Activated CD4-positive, alpha-beta T cell treated with anti-CD3 and anti-CD28 coated beads for 36 hours (primary cell): ENCODE results near the gene A4GNT. TPM values are rescaled to one million over a fixed set of nuclear protein-coding genes. Genes with fewer than 3 reads are reported as not detected.
"Not testable (repeated sequence)": the region's sequence is repeated elsewhere in the genome, so short reads cannot be mapped to it uniquely, and the experiment has no call there.

Experiments
- ATAC-seq: fragments of 200-7000 bp; cut with Tn5 transposase; one replicate; pipeline ENCODE4 v1.10.0; 2021; ENCODE audit warnings: mild to moderate bottlenecking, moderate library complexity
- CTCF ChIA-PET: fragments of 350-600 bp; sonication (Branson Sonifier 250); formaldehyde crosslinking; loops from one replicate; lab custom pipeline; 2021; ENCODE audit warnings: antibody characterized with exemption; lab: Charles Lee
- POLR2A ChIA-PET: fragments of 350-600 bp; sonication (Branson Sonifier 250); formaldehyde crosslinking; loops from one replicate; lab custom pipeline; 2021; ENCODE audit warnings: antibody characterized with exemption, inconsistent platforms; lab: Charles Lee
- DNase-seq: peaks from one replicate; pipeline ENCODE4 v3.0.0-alpha.2; 2020
- H3K27ac Mint-ChIP-seq: one replicate; pipeline ENCODE4 v1.8.0; 2021; ENCODE audit warnings: mixed read lengths
- H3K27me3 Mint-ChIP-seq: one replicate; pipeline ENCODE4 v1.8.0; 2021; ENCODE audit warnings: mixed read lengths
- H3K36me3 Mint-ChIP-seq: one replicate; pipeline ENCODE4 v1.8.0; 2021; ENCODE audit warnings: low read depth, mixed read lengths
- H3K4me1 Mint-ChIP-seq: one replicate; pipeline ENCODE4 v1.8.0; 2021; ENCODE audit warnings: mixed read lengths
- H3K4me3 Mint-ChIP-seq: one replicate; pipeline ENCODE4 v1.8.0; 2021; ENCODE audit warnings: mild to moderate bottlenecking, moderate library complexity, mixed read lengths
- H3K9me3 Mint-ChIP-seq: one replicate; pipeline ENCODE4 v1.8.0; 2021; ENCODE audit warnings: low read depth, mixed read lengths
- intact Hi-C, 2 experiments: fragments of 100-400 bp; cut with DNase I in 1 of 2; cut with micrococcal nuclease in 1 of 2; formaldehyde crosslinking; loops; one replicate each; pipeline versions ENCODE4 v1.14.2 to v1.15.1; 2022 to 2024; cut with DNase I, micrococcal nuclease
- total RNA-seq, 2 experiments: library from RNA; stranded (reverse); gene quantifications; one replicate each; pipeline ENCODE4 v1.2.3, GENCODE V29; 2021

Gene A4GNT
- total RNA-seq, 2 experiments from 2014 or later, result not detected

DNA sequence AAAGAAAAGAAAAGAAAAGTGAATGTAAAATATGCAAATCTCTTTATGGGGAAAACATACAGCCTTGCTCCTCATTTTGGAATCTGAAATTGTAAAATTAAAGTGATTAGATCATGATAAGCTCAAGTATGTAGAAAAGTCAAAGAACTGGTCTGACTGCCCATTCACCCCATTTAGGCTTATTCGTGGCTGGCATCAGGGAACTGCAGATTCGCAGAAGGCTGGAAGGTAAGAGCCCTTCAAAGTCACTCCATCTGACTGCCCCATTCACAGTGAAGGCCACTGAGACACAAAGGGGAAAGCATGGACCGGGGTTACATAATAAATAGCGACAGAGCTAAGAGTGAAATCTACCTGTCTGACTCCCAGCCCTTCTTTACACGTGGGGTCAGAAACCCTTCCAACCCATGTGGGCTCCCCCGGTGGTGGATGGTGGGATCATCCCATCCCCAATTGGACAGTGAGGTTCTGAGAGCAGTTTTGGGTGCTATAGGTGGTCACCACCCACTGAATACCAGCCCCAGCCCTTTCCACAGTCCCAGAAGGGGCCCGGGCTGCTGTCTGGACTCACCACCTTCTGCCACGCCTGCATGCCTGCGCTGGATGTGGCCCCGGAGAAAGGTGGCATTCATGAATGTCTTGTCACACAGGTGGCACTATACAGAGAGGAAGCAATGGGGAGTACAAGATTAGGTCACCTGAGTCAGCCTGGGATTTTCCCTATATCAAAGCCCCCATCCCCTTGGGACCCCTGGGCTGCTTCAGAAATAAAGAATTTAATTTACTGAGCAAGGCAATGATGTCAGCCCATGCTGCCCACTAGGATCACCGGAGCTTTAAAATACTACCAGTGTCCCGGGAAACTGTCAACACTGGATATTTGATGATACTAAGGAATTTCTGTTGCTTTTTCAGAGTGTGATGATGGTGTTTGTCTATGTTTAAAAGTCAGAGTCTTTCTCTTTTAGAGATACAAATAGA, 34.7 kb downstream of the A4GNT start:
- Mint-ChIP-seq H3K4me3 (no peak overlapping the region), H3K27ac (no peak overlapping the region), H3K9me3 (no peaks in the 10 kb centered on the region), H3K4me1 (no peaks in the 10 kb centered on the region), H3K36me3 (no peaks in the 10 kb centered on the region), H3K27me3 (peaks cover 2% of the 10 kb centered on the region)
- ChIA-PET CTCF (interaction anchor here (0.5 to 1.0 kb wide), 5 partner anchors 11 to 531 kb away, joined by 3 to 5 read pairs (median 3); partner anchors contain the start of gene ARMC8), POLR2A (interaction anchor here (0.7 kb wide), 1 partner anchor 9 kb away, joined by 3 read pairs; no protein-coding TSS in a partner anchor)
- DNase-seq (no peak), ATAC-seq (no peak)
- intact Hi-C loops, result no loop called here

GRCh38 chr3:138093721-138094120, 38.5 kb downstream of the A4GNT start:
- ChIA-PET CTCF (interaction anchor here (0.8 to 2.5 kb wide), 5 partner anchors 10 to 29 kb away, joined by 3 to 9 read pairs (median 3); no protein-coding TSS in a partner anchor), POLR2A (interaction anchor here (0.7 kb wide), 1 partner anchor 14 kb away, joined by 3 read pairs; no protein-coding TSS in a partner anchor)
- H3K27ac Mint-ChIP-seq, result no peak overlapping the region
- DNase-seq, result no peak
- no peaks in the 10 kb centered on the region for H3K36me3 Mint-ChIP-seq
- ATAC-seq, result no peak
- no peaks in the 10 kb centered on the region for H3K4me1 Mint-ChIP-seq
- H3K9me3 Mint-ChIP-seq, result no peaks in the 10 kb centered on the region
- H3K4me3 Mint-ChIP-seq, result no peak overlapping the region
- intact Hi-C loops, result no loop called here
- peaks cover 3% of the 10 kb centered on the region for H3K27me3 Mint-ChIP-seq

- ChIA-PET POLR2A (no interaction called here), CTCF (interaction anchor here (0.8 to 1.1 kb wide), 3 partner anchors 20 to 27 kb away, joined by 3 read pairs; no protein-coding TSS in a partner anchor)
- ATAC-seq (no peak), DNase-seq (no peak)
- Mint-ChIP-seq H3K27ac (no peak overlapping the region), H3K9me3 (no peaks in the 10 kb centered on the region), H3K36me3 (no peaks in the 10 kb centered on the region), H3K4me3 (no peak overlapping the region), H3K27me3 (peaks cover 3% of the 10 kb centered on the region), H3K4me1 (no peaks in the 10 kb centered on the region)
- intact Hi-C loops, result no loop called here
Observed at GRCh38 chr3:138092023-138092422, 40.2 kb downstream of the A4GNT start.

DNA sequence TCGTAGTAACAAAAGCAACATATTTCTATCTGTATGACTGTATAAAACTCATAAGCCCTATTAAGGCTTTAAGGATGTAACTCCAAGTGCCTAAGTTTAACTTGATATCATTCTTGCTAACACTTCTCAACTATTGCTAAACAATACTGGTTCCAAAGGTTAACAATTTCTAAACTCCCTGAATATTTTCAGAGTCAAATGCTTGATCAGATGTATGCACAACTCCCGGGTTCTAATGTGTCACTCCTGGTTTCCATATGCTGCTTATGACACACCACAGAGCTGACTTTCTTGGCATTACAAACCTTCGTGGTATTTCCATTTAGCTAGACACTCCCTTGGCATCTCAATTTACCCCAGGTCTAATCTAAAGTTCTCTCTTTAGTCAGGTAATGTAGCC, 43.1 kb downstream of the A4GNT start:
- no peaks in the 10 kb centered on the region for H3K36me3 Mint-ChIP-seq
- intact Hi-C loops, result no loop called here
- H3K4me1 Mint-ChIP-seq, result peaks cover 2% of the 10 kb centered on the region
- DNase-seq (no peak), ATAC-seq (peak; percentile 36)
- no peak overlapping the region for H3K27ac Mint-ChIP-seq
- peaks cover 4% of the 10 kb centered on the region for H3K27me3 Mint-ChIP-seq
- ChIA-PET POLR2A (no interaction called here), CTCF (interaction anchor here (1.6 kb wide), 1 partner anchor 36 kb away, joined by 4 read pairs; no protein-coding TSS in a partner anchor)
- no peak overlapping the region for H3K4me3 Mint-ChIP-seq
- no peaks in the 10 kb centered on the region for H3K9me3 Mint-ChIP-seq

GRCh38 chr3:138085745-138086144, 46.4 kb downstream of the A4GNT start:
- H3K4me3 Mint-ChIP-seq, H3K27ac Mint-ChIP-seq, H3K27me3 Mint-ChIP-seq, DNase-seq, H3K9me3 Mint-ChIP-seq, H3K36me3 Mint-ChIP-seq, POLR2A ChIA-PET, ATAC-seq, CTCF ChIA-PET, intact Hi-C loops: not testable (repeated sequence)
- H3K4me1 Mint-ChIP-seq, result peaks cover 25% of the 10 kb centered on the region

DNA sequence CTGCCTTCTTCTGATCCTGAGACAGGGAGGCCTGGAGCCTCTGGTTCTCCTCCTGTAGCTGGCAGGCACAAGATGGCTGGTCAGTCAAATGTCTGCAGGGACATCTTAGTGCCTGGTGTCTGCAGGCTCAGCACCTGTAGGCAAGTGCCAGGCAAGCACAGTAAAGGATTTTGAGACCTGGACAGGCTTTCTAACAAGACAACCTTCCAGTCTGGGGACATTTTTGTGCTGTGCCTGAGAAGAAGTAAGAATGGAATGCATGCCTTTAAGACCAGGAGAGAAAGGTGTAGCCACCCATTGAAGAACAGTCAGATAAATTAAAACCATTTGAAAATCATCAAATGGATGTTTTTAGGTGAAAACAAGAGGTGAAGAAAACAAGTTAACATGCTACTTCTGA, 48.0 kb downstream of the A4GNT start:
- peaks cover 29% of the 10 kb centered on the region for H3K4me1 Mint-ChIP-seq
- no peak overlapping the region for H3K27ac Mint-ChIP-seq
- ChIA-PET CTCF (interaction anchor here (3.5 kb wide), 1 partner anchor 10 kb away, joined by 9 read pairs; no protein-coding TSS in a partner anchor), POLR2A (no interaction called here)
- ATAC-seq (no peak), DNase-seq (no peak)
- H3K36me3 Mint-ChIP-seq, result no peaks in the 10 kb centered on the region
- intact Hi-C loops, result loop anchor here in 1 of 2 experiments (5.0 kb wide), 1 partner anchor 88 kb away; the partner anchor contains the start of gene DBR1
- H3K27me3 Mint-ChIP-seq, result peaks cover 4% of the 10 kb centered on the region
- H3K9me3 Mint-ChIP-seq, result no peaks in the 10 kb centered on the region
- H3K4me3 Mint-ChIP-seq, result no peak overlapping the region

- no peak overlapping the region for H3K4me3 Mint-ChIP-seq
- POLR2A ChIA-PET, result interaction anchor here (0.6 to 0.7 kb wide), 2 partner anchors 8 to 973 kb away, joined by 3 read pairs; no protein-coding TSS in a partner anchor
- intact Hi-C loops, result loop anchor here (1.0 to 5.0 kb wide), 3 partner anchors 16 to 89 kb away; partner anchors contain the start of gene DBR1 (in 1 of the 2)
Observed at GRCh38 chr3:138082992-138083386, 49.2 kb downstream of the A4GNT start.

DNA sequence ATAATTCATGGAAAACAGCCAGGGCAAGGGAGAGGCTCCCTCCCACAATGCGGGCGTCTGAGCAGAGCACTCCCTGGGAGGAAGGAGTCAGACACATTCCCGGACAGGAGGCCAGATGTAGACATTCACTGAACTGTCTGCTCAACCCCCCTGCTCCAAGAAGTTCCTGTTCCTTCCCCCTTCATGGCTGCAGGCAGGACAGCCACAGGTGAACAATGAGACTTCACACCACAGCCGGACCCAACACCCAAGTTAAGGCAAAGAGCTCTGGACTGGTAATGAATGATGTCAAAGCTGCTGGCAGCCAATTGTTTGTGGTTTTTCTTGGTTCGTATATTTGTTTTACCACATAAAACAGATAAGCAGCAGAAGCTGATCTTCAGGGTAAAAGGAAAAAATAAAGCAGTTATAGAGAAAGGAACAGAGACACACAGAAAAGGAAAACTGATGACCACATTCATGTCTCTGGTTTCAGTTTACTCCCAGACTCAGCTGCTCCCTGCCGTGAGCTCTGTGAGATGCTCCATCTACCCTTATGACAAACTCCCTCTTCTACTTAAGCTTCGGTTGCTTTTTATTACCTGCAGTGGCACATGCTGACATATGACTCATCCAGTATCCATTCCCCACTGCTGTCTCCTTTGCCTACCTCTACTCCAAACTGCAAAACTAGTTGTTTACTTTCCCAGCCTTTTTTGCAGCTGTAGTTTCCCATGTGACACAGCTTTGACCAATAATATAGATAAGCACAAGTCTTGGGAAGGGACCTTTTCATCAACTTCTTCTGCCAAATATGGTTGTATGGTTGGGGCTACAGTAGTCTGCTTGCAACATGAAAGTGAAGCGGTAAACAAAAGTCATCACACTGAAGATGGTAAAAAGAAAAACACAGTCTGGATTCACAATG, 49.9 kb downstream of the A4GNT start:
- peaks cover 36% of the 10 kb centered on the region for H3K4me1 Mint-ChIP-seq

More at GRCh38 chr3:138082992-138083386, 49.2 kb downstream of the A4GNT start:
- Mint-ChIP-seq H3K9me3 (no peaks in the 10 kb centered on the region), H3K4me1 (peaks cover 36% of the 10 kb centered on the region), H3K27ac (no peak overlapping the region), H3K36me3 (no peaks in the 10 kb centered on the region), H3K27me3 (peaks cover 4% of the 10 kb centered on the region)
- CTCF ChIA-PET, result interaction anchor here (0.8 to 3.5 kb wide), 7 partner anchors 11 to 353 kb away, joined by 3 to 15 read pairs (median 3); no protein-coding TSS in a partner anchor
- ATAC-seq (peak; percentile 0), DNase-seq (no peak)

GRCh38 chr3:138081371-138082084, 50.7 kb downstream of the A4GNT start:
- H3K27me3 Mint-ChIP-seq, result peaks cover 4% of the 10 kb centered on the region
- ChIA-PET CTCF (interaction anchor here (0.6 to 3.5 kb wide), 6 partner anchors 12 to 527 kb away, joined by 3 to 15 read pairs (median 6); partner anchors contain the start of gene FAIM), POLR2A (interaction anchor here (0.6 kb wide), 1 partner anchor 24 kb away, joined by 3 read pairs; no protein-coding TSS in a partner anchor)
- DNase-seq, result no peak
- peaks cover 36% of the 10 kb centered on the region for H3K4me1 Mint-ChIP-seq
- intact Hi-C loops, result loop anchor here (1.0 to 5.0 kb wide), 3 partner anchors 15 to 91 kb away; partner anchors contain the start of gene DBR1 (in 1 of the 2)
- no peak overlapping the region for H3K4me3 Mint-ChIP-seq
- H3K27ac Mint-ChIP-seq, result no peak overlapping the region
- ATAC-seq, result no peak
- no peaks in the 10 kb centered on the region for H3K36me3 Mint-ChIP-seq
- H3K9me3 Mint-ChIP-seq, result no peaks in the 10 kb centered on the region

More for the DNA sequence above, 49.9 kb downstream of the A4GNT start:
- intact Hi-C loops, result loop anchor here (1.0 to 5.0 kb wide), 3 partner anchors 16 to 90 kb away; partner anchors contain the start of gene DBR1 (in 1 of the 2)
- H3K27me3 Mint-ChIP-seq, result peaks cover 4% of the 10 kb centered on the region
- DNase-seq, result peak; percentile 38
- H3K9me3 Mint-ChIP-seq, result no peaks in the 10 kb centered on the region
- CTCF ChIA-PET, result interaction anchor here (0.6 to 3.5 kb wide), 8 partner anchors 11 to 526 kb away, joined by 3 to 15 read pairs (median 4); partner anchors contain the start of gene FAIM
- H3K27ac Mint-ChIP-seq, result peak overlapping the region; percentile 11
- ATAC-seq, result peak; percentile 80
- POLR2A ChIA-PET, result interaction anchor here (0.6 to 0.7 kb wide), 3 partner anchors 9 to 973 kb away, joined by 3 read pairs; no protein-coding TSS in a partner anchor
- peak overlapping the region; percentile 1 for H3K4me3 Mint-ChIP-seq
- no peaks in the 10 kb centered on the region for H3K36me3 Mint-ChIP-seq
